ENCODE results near the gene GMPPA.

DNA sequence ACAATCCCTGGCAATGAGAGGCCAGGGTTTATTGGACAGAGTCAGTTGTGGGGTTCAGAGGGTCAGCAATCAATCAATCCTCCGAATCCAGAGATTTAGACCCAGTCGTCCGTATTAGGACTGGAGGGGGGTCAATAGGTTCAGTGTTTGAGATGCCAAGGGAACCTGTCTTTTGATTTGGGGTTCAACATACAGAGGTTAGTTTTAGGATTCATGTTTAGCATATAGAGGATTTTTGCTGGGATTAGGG lies 292 bp downstream of the GMPPA start:
- TF ChIP-seq, protein P1, sequence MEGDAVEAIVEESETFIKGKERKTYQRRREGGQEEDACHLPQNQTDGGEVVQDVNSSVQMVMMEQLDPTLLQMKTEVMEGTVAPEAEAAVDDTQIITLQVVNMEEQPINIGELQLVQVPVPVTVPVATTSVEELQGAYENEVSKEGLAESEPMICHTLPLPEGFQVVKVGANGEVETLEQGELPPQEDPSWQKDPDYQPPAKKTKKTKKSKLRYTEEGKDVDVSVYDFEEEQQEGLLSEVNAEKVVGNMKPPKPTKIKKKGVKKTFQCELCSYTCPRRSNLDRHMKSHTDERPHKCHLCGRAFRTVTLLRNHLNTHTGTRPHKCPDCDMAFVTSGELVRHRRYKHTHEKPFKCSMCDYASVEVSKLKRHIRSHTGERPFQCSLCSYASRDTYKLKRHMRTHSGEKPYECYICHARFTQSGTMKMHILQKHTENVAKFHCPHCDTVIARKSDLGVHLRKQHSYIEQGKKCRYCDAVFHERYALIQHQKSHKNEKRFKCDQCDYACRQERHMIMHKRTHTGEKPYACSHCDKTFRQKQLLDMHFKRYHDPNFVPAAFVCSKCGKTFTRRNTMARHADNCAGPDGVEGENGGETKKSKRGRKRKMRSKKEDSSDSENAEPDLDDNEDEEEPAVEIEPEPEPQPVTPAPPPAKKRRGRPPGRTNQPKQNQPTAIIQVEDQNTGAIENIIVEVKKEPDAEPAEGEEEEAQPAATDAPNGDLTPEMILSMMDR (optimal IDR thresholded peaks at IDR 0.05 in 1 of 3, IDR thresholded peaks at IDR 0.05 in 1 of 3, conservative IDR thresholded peaks at IDR 0.05 in 1 of 3; ENCODE audit: extremely low read depth in 1 of 3, insufficient read depth in 2 of 3, low read length in 3 of 3), result no peak
- no peak for TF ChIP-seq EZH2 (IDR thresholded peaks at IDR 0.05; ENCODE audit: low read length)
